ENCODE measurements around the gene QKI. TPM values are rescaled to one million over a fixed set of nuclear protein-coding genes. Genes with fewer than 3 reads are reported as not detected.
"Not testable (repeated sequence)": the region's sequence is repeated elsewhere in the genome, so short reads cannot be mapped to it uniquely, and the experiment has no call there.

Gene QKI
- 100 to 1,000 TPM; 228 to 255 (median 244) TPM for polyA plus RNA-seq (ENCODE audit: insufficient read length in 3 of 3)

GRCh38 chr6:163414117-163414945 is at the start of gene QKI:
TSS of gene QKI (plus strand) at chr6:163414718. CDS start at chr6:163415194, 476 bp downstream.
- no peak for DNase-seq (ENCODE audit: low read depth in 3 of 3, low spot score in 2 of 3)

GRCh38 chr6:163366288-163366687 is 48.2 kb upstream of the QKI start:
- no peak for DNase-seq (ENCODE audit: low read depth in 3 of 3, low spot score in 2 of 3)

DNA sequence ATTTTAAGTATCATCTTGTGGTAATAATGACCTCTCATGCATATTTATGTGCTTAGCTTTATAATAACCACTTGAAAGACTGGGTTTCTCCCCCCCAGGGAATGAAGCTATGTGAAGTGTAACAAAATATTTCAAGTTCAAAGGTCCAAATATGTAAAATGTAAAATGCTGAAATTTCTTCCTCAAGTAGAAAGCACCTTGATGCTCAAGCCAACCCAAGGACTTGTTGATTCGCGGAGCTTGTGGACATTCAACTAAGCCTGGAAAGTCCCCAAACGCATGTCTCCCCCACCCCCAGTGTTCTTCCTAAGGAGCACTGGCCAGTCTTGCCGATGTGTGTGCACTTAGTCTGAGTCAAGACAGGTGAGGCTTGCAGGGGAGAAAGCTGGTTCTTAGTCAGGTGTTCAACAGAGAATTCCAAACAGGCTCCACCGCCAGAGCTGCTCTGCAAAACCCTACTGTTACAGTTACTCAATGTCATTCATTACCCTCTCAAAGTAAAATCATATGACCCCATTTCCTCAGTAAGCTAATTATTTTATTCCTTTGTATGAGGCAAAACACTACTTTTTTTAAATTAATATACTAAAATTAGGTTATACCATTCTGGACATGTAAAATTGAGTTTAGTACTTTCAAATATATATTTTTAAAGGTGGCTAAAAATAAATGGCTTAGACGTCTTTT is 46.9 kb upstream of the QKI start:
- DNase-seq (ENCODE audit: low read depth in 3 of 3, low spot score in 2 of 3): no peak

GRCh38 chr6:163369141-163369540 is 45.4 kb upstream of the QKI start:
- no peak for DNase-seq (ENCODE audit: low read depth in 3 of 3, low spot score in 2 of 3)

DNA sequence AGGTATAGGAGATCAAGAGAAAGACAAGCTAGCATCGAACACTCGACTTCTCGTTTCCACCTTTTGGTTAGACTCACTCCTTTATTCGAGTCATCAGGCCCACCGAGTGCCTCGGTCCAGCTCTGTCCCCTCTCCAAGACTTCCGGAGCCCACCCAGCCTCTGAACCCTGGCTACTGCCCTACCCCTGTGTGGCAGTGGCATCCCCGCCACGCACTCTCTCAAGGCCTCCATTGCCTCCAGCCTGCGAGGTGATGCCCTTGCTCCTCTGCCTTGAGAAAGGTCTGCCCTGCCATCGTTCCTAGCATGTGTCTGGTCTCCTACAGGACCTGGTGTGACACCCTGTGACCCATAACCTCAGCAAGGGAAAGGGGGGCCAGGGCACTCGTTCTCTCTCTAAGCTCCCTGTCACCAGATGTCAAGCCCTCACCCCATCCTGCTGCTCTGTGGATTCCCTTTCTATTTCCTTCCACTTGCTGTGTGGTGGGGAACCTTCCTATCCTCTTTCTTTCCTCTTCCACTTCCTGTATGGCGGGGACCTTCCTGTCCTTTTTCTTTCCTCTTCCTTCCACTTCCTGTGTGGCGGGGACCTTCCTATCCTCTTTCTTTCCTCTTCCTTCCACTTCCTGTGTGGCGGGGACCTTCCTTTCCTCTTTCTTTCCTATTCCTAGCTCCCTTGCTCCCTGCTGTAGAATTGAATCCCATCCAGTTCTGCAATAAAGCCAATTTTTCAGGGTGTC is 44.7 kb upstream of the QKI start:
- no peak for DNase-seq (ENCODE audit: low read depth in 3 of 3, low spot score in 2 of 3)

DNA sequence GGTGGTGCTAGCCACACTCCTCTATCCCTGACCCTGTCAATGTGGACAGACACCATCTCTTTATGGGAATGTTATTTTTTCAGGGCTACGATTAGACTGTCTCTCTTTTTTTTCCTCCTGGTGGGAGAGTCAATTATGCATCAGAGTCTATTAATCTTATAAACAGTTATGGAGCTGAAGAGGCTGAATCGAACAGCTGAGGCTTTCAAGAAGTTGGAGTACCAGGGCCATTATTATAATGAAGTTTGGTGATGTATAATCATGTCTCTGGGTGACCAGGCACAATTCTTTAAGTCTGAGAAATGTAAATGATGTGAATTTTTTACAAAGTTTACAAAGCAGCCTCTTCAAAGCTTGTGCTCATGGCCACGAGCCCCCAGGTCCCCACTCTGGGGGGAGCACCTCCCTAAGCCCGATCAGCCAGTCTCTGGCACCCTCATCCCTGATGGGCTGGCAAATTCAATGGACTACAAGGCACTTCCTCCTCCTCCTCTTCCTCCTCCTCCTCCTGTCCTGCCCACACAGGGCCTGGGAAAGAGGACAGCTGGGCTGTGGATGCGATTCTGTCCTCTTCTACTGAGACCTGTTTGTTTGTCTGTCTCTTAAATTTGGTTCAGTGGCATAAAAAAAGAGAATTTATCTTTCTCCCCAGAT is 43.9 kb upstream of the QKI start:
- no peak for DNase-seq (ENCODE audit: low read depth in 3 of 3, low spot score in 2 of 3)

DNA sequence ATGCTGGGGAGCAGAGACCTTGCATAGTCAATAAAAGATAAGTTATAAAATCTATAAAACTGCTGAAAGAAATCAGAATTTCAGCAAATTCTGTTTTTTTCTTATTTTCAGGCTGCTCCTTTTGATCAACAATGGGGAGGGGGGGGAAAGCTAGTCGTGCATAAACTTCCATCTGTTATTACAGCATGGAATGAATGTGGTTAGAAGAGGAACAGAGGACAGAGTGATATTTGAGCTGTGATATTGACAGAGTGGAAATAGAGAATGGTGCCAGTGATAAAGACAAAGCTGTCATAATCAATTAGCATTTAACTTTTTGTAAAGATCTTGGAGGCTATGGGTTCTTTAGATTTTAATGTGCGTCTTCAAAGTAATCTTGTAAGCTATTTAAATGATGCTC is 43.4 kb upstream of the QKI start:
- DNase-seq (ENCODE audit: low read depth in 3 of 3, low spot score in 2 of 3): no peak

DNA sequence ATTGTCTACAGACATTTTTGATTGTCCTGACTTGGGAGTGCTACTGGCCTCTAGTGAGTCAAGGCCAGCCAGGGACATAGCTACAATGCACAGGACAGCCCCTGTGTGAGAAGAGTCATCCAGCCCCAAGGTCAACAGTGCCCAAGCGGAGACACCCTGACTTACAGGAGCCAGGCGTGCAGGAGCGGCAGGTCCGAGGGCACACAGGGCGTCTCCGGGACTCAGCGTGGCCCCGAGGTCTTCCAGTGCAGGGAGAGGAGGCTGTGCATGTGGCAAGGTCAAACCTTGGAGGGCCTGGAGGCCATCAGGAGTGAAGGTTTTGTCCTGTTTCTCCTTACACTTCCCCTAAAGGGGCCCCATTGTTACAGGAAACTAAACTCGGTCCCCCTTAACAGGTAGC is 41.3 kb upstream of the QKI start:
- DNase-seq (ENCODE audit: low read depth in 3 of 3, low spot score in 2 of 3): no peak

DNA sequence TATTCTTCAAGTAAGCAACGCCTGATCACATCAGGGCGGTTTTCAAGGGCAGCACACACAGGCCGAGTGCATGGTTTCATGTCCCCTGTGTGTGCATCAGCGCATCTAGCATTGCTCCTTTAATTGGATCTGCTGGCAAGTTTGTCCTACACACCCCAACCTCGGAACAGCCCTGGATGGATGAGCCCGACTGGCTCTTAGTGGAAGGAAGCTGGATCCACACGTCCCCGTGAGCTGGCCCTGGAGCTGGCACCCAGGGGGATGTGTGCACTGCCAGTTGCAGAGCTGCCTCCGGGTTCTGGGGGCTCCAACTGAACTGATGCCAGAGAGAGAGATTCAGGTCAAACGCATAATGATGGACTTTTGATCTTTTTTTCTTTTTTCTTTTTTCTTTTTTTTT is 39.2 kb upstream of the QKI start:
- DNase-seq (ENCODE audit: low read depth in 3 of 3, low spot score in 2 of 3): no peak

- DNase-seq (ENCODE audit: low read depth in 3 of 3, low spot score in 2 of 3): no peak
These were observed 38.3 kb upstream of the QKI start for GRCh38 chr6:163376187-163376586.

DNA sequence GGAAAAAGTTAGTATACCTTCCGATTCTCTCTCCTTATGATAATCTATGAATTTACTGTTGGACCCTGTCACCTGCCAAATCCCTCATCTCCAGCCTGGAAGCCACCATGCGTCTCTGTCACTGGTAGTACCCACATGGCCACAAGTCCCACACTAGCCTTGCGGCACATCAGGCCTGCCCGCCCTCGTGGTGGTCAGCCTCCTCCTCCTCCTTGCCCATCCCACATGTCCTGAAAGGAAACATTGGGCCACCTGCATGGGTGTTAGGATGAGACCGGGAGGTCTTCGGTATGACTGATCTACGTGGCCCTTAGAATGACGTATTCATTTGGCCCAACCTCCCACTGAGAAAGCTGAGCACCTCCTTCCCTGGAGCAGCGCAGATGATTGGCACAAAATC is 37.0 kb upstream of the QKI start:
- DNase-seq (ENCODE audit: low read depth in 3 of 3, low spot score in 2 of 3): no peak

GRCh38 chr6:163380216-163380615 is 34.3 kb upstream of the QKI start:
- no peak for DNase-seq (ENCODE audit: low read depth in 3 of 3, low spot score in 2 of 3)

- DNase-seq (ENCODE audit: low read depth in 3 of 3, low spot score in 2 of 3): no peak
These were observed 33.3 kb upstream of the QKI start for GRCh38 chr6:163381118-163381756.

GRCh38 chr6:163383396-163383795 is 31.1 kb upstream of the QKI start:
- DNase-seq (ENCODE audit: low read depth in 3 of 3, low spot score in 2 of 3): not testable (repeated sequence)

DNA sequence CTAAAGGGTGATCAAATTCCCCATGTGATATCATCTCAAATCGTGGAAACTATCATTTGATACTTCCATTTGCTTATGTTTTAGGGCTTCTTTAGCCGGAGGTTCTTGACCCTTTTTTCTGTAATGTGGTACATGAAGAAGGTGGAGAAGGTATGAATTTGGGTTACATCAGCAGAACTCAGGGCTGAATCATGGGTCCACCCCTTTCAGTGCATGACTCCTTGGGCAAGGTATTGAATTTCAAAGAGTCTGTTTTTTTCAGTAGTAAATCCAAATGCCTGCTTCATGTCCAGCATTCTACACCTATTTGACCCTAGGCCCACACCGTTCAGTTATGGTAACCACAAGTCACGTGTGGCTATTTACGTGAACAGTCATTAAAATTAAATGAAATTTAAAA is 30.6 kb upstream of the QKI start:
- DNase-seq (ENCODE audit: low read depth in 3 of 3, low spot score in 2 of 3): no peak

- no peak for DNase-seq (ENCODE audit: low read depth in 3 of 3, low spot score in 2 of 3)
These were observed 30.0 kb upstream of the QKI start for GRCh38 chr6:163384510-163384909.

GRCh38 chr6:163385503-163385902 is 29.0 kb upstream of the QKI start:
- DNase-seq (ENCODE audit: low read depth in 3 of 3, low spot score in 2 of 3): not testable (repeated sequence)

GRCh38 chr6:163386329-163386908 is 28.1 kb upstream of the QKI start:
- DNase-seq (ENCODE audit: low read depth in 3 of 3, low spot score in 2 of 3): no peak

- DNase-seq (ENCODE audit: low read depth in 3 of 3, low spot score in 2 of 3): no peak
These were observed 27.2 kb upstream of the QKI start for GRCh38 chr6:163387317-163387716.

GRCh38 chr6:163389354-163389753 is 25.2 kb upstream of the QKI start:
- no peak for DNase-seq (ENCODE audit: low read depth in 3 of 3, low spot score in 2 of 3)
